Psoas muscle (tissue), 8 donors: ENCODE measurements around the gene PAIP2. TPM values are rescaled to one million over a fixed set of nuclear protein-coding genes. Genes with fewer than 3 reads are reported as not detected.

Source experiments
- ATAC-seq, 4 donors: fragments of 200-7000 bp; cut with Tn5 transposase; one replicate each; pipeline ENCODE4 v1.9.1; 2020; ENCODE audit warnings: moderate library complexity in 3 of 4, mild to moderate bottlenecking in 2 of 4
- DNase-seq, 2 donors: peaks; one replicate each; pipeline ENCODE4 v3.0.0-alpha.2; 2020
- H3K27ac ChIP-seq: fragments of 200-600 bp; one replicate; pipeline ENCODE4 v1.8.0; 2022
- H3K27me3 ChIP-seq, 3 donors: fragments of 200-600 bp in 1 of 3; one replicate each; pipeline versions ENCODE4 v1.6.1 to v1.8.0; 2013 to 2022; ENCODE audit warnings: low read length in 2 of 3, mild to moderate bottlenecking in 2 of 3, moderate library complexity in 1 of 3; ENCODE audit not compliant: insufficient read depth in 3 of 3
- H3K36me3 ChIP-seq, 2 donors: fragments of 200-600 bp in 1 of 2; one replicate each; pipeline versions ENCODE4 v1.6.1 to v1.8.0; 2013 to 2022; ENCODE audit warnings: low read depth in 1 of 2, mild to moderate bottlenecking in 1 of 2, moderate library complexity in 1 of 2; ENCODE audit not compliant: insufficient read depth in 1 of 2
- H3K4me1 ChIP-seq: fragments of 200-600 bp; one replicate; pipeline ENCODE4 v1.8.0; 2022
- H3K4me3 ChIP-seq: fragments of 200-600 bp; one replicate; pipeline ENCODE4 v1.8.0; 2022; ENCODE audit warnings: mild to moderate bottlenecking
- H3K9me3 ChIP-seq: fragments of 200-600 bp; one replicate; pipeline ENCODE4 v1.8.0; 2022
- CTCF ChIP-seq: fragments of 200-600 bp; IDR thresholded peaks from one replicate; pipeline ENCODE4 v1.8.0; 2022; ENCODE audit warnings: antibody characterized with exemption
- WGBS, 3 donors: extraction: QIAGEN DNeasy Blood & Tissue Kit; methylation state at CpG; one replicate each; pipeline versions ENCODE4 v1.1.6 to v1.1.7; 2013; 5-methylcytosine and 5-hydroxymethylcytosine counted together
- intact Hi-C, 2 donors: fragments of 100-400 bp; cut with DNase I; formaldehyde crosslinking; loops; one replicate each; pipeline versions ENCODE4 v1.11.0 to v1.14.2; 2022
- polyA plus RNA-seq, 3 donors: library from polyadenylated mRNA; stranded (reverse); fragments of 200-250 nt; gene quantifications; one replicate each; pipeline ENCODE4 v1.2.3, GENCODE V29; 2013
- total RNA-seq, 4 donors: library from RNA; stranded (reverse); fragmentation: NEBNext Ultra II Directional in 2 of 4; extraction: Animal tissue kit (Norgen Biotek cat#: 25700) in 2 of 4; gene quantifications; one replicate each; pipeline versions ENCODE4 v1.2.1 to v1.2.4, GENCODE V29; 2021 to 2023
- donor health status: healthy with polysubstance abuse.
- donor health status: DM: no; HTN: no; CAD: no; lungs with moderate emphysema.
- donor health status: Bipolar disorder and iron deficiency.
- donor health status: healthy.
- donor health status: DM: yes; HTN: yes; CAD: no.
- donor health status: DM: no; HTN: no; CAD: no.
- donor health status: DM: no; HTN: no; CAD: no.
- donor health status: DM: yes; HTN: yes; CAD: no.

PAIP2 gene
- total and polyA plus RNA-seq, 7 donors = 111 to 252 (median 117) TPM

- no peak for TF ChIP-seq CTCF
- Histone ChIP-seq H3K4me1 (peaks cover 23% of the 10 kb centered on the region), H3K4me3 (no peak overlapping the region), H3K27ac (no peak overlapping the region), H3K27me3 (no peaks in the 10 kb centered on the region), H3K9me3 (no peaks in the 10 kb centered on the region), H3K36me3 (no peaks in the 10 kb centered on the region)
- DNase-seq (no peak), ATAC-seq (no peak)
- intact Hi-C loops = no loop called here
- 72 to 76% (median 73%) methylated on average over 45 to 47 of the region's 47 CpGs for WGBS, 3 donors
Observed at GRCh38 chr5:139378101-139378825, 36.6 kb downstream of the PAIP2 start.

GRCh38 chr5:139378941-139379361 lies 37.3 kb downstream of the PAIP2 start:
- Histone ChIP-seq H3K27ac (no peak overlapping the region), H3K9me3 (no peaks in the 10 kb centered on the region), H3K4me3 (no peak overlapping the region), H3K4me1 (peaks cover 17% of the 10 kb centered on the region), H3K36me3 (no peaks in the 10 kb centered on the region), H3K27me3 (no peaks in the 10 kb centered on the region)
- ATAC-seq = no peak
- intact Hi-C loops = no loop called here
- no peak for DNase-seq
- no peak for TF ChIP-seq CTCF
- WGBS, 3 donors = 85 to 88% (median 85%) methylated on average over 13 of the region's 13 CpGs

- no peaks in the 10 kb centered on the region for H3K9me3 ChIP-seq
- DNase-seq = no peak
- H3K4me1 ChIP-seq = peaks cover 10% of the 10 kb centered on the region
- TF ChIP-seq CTCF = no peak
- H3K4me3 ChIP-seq = no peak overlapping the region
- H3K27me3 ChIP-seq = no peaks in the 10 kb centered on the region
- H3K27ac ChIP-seq = no peak overlapping the region
- 82 to 84% (median 84%) methylated on average over 15 of the region's 15 CpGs for WGBS, 3 donors
- ATAC-seq = no peak
- intact Hi-C loops = no loop called here
- no peaks in the 10 kb centered on the region for H3K36me3 ChIP-seq
Observed at GRCh38 chr5:139379626-139380449, 38.2 kb downstream of the PAIP2 start.

GRCh38 chr5:139381837-139382761 lies 40.4 kb downstream of the PAIP2 start:
- ATAC-seq = no peak
- intact Hi-C loops = no loop called here
- Histone ChIP-seq H3K27me3 (no peaks in the 10 kb centered on the region), H3K4me3 (no peak overlapping the region), H3K9me3 (no peaks in the 10 kb centered on the region), H3K4me1 (peaks cover 8% of the 10 kb centered on the region), H3K27ac (no peak overlapping the region), H3K36me3 (no peaks in the 10 kb centered on the region)
- DNase-seq = no peak
- TF ChIP-seq CTCF = no peak
- 89% methylated on average over 28 of the region's 28 CpGs for WGBS, 3 donors
